HepG2 (cell line): ENCODE measurements around the gene AFAP1.
A peak's percentile ranks its signal among the peaks of the same experiment; 100 is the strongest.

ENCODE experiments used
- BRCA1 ChIP-seq: sonication (generic); formaldehyde crosslinking; IDR thresholded peaks from 2 replicates; pipeline ENCODE4 v1.4.0; 2020; ENCODE audit warnings: missing genetic modification reagents
- MXI1 ChIP-seq: IDR thresholded peaks from 3 replicates; pipeline ENCODE4 v1.6.1; 2012; ENCODE audit warnings: low read depth, low read length, inconsistent platforms, borderline replicate concordance
- ZNF225 ChIP-seq: sonication (generic); formaldehyde crosslinking; IDR thresholded peaks from 2 replicates; pipeline ENCODE4 v1.4.0; 2020; ENCODE audit warnings: mild to moderate bottlenecking, missing genetic modification reagents
- ZNF292 ChIP-seq: sonication (generic); formaldehyde crosslinking; IDR thresholded peaks from 2 replicates; pipeline ENCODE4 v1.8.1; 2022; ENCODE audit warnings: mild to moderate bottlenecking, low read depth, missing genetic modification reagents, borderline replicate concordance
- ZNF749 ChIP-seq: sonication (generic); formaldehyde crosslinking; IDR thresholded peaks from 2 replicates; pipeline ENCODE4 v1.8.0; 2022; ENCODE audit warnings: mild to moderate bottlenecking, missing genetic modification reagents, moderate library complexity, borderline replicate concordance
- TF ChIP-seq, protein P1 (sequence below): sonication (generic); formaldehyde crosslinking; IDR thresholded peaks from 2 replicates; pipeline ENCODE4 v1.5.0; 2020; ENCODE audit warnings: mild to moderate bottlenecking, missing genetic modification reagents, moderate library complexity

DNA sequence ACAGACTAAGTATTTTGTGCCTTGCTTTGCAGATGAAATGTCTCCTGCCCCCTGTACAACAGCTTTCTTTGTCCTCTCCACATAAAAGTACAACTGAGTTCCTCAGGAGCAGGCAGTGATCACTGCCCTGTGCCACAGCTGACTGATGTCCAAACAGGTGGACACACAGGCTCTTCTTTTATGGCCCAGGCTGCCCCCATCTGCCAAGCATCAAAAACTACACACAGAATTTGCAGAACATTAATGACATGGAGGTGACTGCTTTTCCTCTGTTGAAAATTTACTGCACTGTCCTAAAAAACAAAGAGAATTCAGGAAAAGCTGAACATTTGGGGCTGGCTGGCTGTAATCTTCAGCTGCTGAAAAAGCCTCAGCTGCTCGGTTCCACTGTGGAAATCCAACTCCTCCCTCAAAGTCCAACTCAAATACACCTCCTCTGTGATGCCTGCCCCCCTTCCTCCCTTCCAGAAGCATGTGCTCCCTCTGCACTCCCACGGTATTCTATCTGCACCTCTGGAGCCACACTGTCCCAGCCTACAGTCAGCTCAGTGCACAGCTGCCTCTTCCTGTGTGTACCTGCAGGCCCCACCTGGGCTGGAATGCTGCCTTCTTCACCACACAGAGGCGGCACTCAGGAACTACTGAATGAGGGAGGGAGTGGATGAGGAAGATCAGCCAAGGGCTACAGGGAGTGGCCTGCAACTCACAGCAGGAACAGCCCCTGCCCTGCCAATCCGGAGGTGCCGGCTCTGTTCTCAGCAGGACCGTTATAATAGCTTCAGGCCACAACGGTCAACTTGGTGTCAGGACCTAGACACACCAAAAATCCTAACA is 10.3 kb downstream of the AFAP1 start:
- TF ChIP-seq BRCA1 (no peak), ZNF749 (CRISPR knock-in tag) (no peak), ZNF292 (CRISPR knock-in tag) (no peak; the same call in 1 of the 2 replicates), ZNF225 (CRISPR knock-in tag) (no peak), MXI1 (no peak)
- TF ChIP-seq, protein P1, sequence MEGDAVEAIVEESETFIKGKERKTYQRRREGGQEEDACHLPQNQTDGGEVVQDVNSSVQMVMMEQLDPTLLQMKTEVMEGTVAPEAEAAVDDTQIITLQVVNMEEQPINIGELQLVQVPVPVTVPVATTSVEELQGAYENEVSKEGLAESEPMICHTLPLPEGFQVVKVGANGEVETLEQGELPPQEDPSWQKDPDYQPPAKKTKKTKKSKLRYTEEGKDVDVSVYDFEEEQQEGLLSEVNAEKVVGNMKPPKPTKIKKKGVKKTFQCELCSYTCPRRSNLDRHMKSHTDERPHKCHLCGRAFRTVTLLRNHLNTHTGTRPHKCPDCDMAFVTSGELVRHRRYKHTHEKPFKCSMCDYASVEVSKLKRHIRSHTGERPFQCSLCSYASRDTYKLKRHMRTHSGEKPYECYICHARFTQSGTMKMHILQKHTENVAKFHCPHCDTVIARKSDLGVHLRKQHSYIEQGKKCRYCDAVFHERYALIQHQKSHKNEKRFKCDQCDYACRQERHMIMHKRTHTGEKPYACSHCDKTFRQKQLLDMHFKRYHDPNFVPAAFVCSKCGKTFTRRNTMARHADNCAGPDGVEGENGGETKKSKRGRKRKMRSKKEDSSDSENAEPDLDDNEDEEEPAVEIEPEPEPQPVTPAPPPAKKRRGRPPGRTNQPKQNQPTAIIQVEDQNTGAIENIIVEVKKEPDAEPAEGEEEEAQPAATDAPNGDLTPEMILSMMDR (CRISPR knock-in tag): peak; percentile 75
